GM13977 (cell line): ENCODE results near the gene MALRD1.

Source experiments
- DNase-seq: peaks from one replicate; pipeline ENCODE4 v3.0.0; 2012; ENCODE audit warnings: low spot score
- CTCF ChIP-seq: IDR thresholded peaks from 2 replicates; pipeline ENCODE4 v1.5.1; 2012; ENCODE audit warnings: mild to moderate bottlenecking, control low read depth; ENCODE audit not compliant: insufficient read depth; ENCODE audit errors: extremely low read depth, missing control alignments
- in situ Hi-C: fragments of 300-500 bp; cut with MboI; formaldehyde crosslinking; loops from one replicate; pipeline ENCODE4 v1.12.0; 2022; ENCODE audit warnings: low sequenced_read_pairs, low pct_unique_long_range_greater_than_20kb, mixed read lengths, inconsistent platforms; ENCODE audit not compliant: unreplicated experiment

The MALRD1 gene

DNA sequence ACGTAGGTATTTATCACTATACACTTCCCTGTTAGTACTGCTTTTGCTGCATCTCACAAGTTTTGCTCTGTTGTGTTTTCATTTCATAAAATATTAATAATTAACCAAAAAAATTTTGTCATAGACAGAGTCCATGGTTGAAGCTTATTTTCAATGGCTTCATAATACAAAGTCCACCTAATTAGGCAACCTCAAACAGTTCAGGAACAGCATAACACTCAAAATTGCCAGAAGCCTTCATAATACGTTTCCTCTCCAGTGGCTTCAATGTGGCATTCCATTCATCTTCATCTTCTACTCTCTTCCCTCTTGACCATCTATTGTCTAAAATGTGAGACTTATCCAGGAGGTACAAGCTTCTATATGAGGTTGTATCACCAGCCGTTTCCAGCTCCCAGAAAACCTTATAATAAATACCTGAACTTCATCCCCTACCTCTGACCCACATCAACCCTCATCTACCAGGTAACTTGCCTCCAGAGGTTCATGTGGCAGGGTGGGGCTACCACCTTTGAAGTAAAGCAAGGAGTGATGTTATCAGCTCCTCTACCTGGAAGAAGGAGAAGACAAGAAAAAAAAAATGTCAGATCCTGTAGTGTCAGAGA, 337.3 kb downstream of the MALRD1 start:
- no peak for TF ChIP-seq CTCF
- no peak for DNase-seq
- in situ Hi-C loops, result no loop called here

- TF ChIP-seq CTCF, result no peak
- no peak for DNase-seq
- in situ Hi-C loops, result no loop called here
These were observed 360.3 kb downstream of the MALRD1 start for GRCh38 chr10:19408924-19409323.

DNA sequence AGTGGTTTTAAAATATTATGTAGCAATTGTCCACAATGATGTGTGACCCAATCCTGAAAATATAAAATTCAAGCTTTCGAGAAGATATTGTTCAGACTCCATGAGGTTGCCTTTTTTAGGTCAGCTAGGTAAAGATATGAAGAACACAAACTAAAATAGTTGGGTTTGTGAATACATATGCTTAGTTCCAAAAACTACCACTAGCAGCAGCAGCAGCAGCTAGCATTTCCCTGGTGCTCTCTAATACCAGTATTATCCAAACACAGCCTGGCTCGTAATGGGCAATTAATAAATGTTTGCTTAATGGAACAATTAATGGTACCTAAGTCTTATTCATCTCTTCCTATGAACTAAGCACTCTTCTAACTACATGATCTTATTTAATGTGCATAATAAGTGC, 362.5 kb downstream of the MALRD1 start:
- no peak for TF ChIP-seq CTCF
- in situ Hi-C loops, result no loop called here

DNA sequence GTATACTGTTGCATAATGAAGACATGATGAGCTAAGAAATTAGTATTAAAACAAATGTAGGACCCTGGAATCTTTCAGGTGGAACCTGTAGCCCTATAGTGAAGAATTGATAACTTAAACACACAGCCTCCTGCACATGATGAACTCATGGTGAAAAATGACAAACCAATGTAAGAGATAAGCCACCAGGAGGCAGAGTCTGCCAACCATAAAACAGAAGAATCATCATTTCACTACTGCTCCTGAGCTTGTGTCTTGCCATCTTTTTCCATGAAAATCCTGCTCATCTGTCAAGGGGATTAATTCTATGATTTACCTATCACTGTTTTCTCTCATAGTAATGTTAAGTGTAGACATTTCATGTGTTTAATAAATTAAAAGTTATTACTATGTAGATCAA, 363.9 kb downstream of the MALRD1 start:
- DNase-seq, result no peak
- TF ChIP-seq CTCF, result peak; percentile 39
- in situ Hi-C loops, result no loop called here

More for the DNA sequence above, 362.5 kb downstream of the MALRD1 start:
- DNase-seq, result no peak

DNA sequence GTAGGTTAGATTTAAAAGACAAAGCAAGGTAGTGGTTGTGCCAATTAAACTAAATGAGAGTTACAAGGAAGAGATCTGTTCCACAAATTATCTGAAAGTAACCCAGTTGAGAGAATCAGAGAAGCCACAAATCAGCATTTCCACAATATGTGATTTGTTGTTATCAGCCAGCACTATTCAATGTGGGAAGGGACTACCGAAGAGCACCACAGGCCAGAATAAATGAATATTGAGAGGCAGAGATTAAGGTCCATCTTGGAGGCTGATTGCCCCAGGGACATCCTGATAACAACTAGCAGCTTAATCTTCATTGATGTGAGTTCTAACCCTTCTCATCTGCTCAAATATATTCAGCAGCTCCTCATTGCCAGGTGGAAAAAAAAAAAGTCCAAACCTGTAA, 367.6 kb downstream of the MALRD1 start:
- in situ Hi-C loops, result no loop called here

GRCh38 chr10:19417740-19418139, 369.1 kb downstream of the MALRD1 start:
- in situ Hi-C loops, result no loop called here
- no peak for TF ChIP-seq CTCF
- no peak for DNase-seq

More for the DNA sequence above, 367.6 kb downstream of the MALRD1 start:
- no peak for TF ChIP-seq CTCF
- no peak for DNase-seq
